ENCODE results near the gene CPA3.

CPA3 gene

DNA sequence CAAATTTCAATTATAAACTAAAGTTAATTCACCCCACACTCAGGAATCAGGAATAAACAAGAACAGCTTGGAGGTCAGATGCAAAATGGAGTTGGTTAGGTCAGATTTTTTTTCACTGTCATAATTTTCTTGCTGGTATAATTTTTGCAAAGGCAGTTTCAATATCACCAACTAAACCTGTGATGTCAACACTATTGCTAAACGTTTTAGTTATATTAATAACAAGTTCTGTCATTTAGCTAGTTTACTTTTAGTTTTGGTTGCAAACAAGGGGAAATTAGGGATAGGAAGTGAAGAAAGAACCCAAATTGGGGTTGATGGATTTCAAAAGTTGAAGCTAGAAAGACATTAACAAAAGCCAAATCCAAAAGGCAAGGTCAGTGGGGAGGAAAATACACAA is 42.1 kb upstream of the CPA3 start:
- no peak overlapping the region for H3K27ac ChIP-seq (ENCODE audit: extremely low read depth, low read depth, low read length)
- ChIA-PET POLR2A (no interaction called here), CTCF (no interaction called here)
- H3K36me3 ChIP-seq (ENCODE audit: control insufficient read depth in 2 of 2, insufficient read depth in 1 of 2, low read length in 2 of 2), result no peaks in the 10 kb centered on the region
- TF ChIP-seq ZNF157 (tag by site-specific recombination; IDR thresholded peaks at IDR 0.05), result no peak
- TF ChIP-seq, protein P1, sequence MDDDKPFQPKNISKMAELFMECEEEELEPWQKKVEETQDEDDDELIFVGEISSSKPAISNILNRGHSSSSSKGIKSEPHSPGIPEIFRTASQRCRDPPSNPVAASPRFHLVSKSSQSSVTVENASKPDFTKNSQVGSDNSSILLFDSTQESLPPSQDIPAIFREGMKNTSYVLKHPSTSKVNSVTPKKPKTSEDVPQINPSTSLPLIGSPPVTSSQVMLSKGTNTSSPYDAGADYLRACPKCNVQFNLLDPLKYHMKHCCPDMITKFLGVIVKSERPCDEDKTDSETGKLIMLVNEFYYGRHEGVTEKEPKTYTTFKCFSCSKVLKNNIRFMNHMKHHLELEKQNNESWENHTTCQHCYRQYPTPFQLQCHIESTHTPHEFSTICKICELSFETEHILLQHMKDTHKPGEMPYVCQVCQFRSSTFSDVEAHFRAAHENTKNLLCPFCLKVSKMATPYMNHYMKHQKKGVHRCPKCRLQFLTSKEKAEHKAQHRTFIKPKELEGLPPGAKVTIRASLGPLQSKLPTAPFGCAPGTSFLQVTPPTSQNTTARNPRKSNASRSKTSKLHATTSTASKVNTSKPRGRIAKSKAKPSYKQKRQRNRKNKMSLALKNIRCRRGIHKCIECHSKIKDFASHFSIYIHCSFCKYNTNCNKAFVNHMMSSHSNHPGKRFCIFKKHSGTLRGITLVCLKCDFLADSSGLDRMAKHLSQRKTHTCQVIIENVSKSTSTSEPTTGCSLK (tag by site-specific recombination; IDR thresholded peaks at IDR 0.05), result no peak
- TF ChIP-seq, protein P2, sequence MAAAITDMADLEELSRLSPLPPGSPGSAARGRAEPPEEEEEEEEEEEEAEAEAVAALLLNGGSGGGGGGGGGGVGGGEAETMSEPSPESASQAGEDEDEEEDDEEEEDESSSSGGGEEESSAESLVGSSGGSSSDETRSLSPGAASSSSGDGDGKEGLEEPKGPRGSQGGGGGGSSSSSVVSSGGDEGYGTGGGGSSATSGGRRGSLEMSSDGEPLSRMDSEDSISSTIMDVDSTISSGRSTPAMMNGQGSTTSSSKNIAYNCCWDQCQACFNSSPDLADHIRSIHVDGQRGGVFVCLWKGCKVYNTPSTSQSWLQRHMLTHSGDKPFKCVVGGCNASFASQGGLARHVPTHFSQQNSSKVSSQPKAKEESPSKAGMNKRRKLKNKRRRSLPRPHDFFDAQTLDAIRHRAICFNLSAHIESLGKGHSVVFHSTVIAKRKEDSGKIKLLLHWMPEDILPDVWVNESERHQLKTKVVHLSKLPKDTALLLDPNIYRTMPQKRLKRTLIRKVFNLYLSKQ (tag by site-specific recombination; IDR thresholded peaks at IDR 0.05; ENCODE audit: borderline replicate concordance), result no peak
- TF ChIP-seq ZNF530 (tag by site-specific recombination; IDR thresholded peaks at IDR 0.05; ENCODE audit: low read depth), result no peak
- TF ChIP-seq KLF7 (tag by site-specific recombination; IDR thresholded peaks at IDR 0.05; ENCODE audit: borderline replicate concordance), result no peak
- no peak for TF ChIP-seq TSHZ1 (tag by site-specific recombination; IDR thresholded peaks at IDR 0.05; ENCODE audit: borderline replicate concordance)
- TF ChIP-seq, protein P3, sequence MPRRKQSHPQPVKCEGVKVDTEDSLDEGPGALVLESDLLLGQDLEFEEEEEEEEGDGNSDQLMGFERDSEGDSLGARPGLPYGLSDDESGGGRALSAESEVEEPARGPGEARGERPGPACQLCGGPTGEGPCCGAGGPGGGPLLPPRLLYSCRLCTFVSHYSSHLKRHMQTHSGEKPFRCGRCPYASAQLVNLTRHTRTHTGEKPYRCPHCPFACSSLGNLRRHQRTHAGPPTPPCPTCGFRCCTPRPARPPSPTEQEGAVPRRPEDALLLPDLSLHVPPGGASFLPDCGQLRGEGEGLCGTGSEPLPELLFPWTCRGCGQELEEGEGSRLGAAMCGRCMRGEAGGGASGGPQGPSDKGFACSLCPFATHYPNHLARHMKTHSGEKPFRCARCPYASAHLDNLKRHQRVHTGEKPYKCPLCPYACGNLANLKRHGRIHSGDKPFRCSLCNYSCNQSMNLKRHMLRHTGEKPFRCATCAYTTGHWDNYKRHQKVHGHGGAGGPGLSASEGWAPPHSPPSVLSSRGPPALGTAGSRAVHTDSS (tag by site-specific recombination; IDR thresholded peaks at IDR 0.05), result no peak
- no peak for TF ChIP-seq ZNF701 (tag by site-specific recombination; IDR thresholded peaks at IDR 0.05)
- no peak for TF ChIP-seq ZNF521 (tag by site-specific recombination; IDR thresholded peaks at IDR 0.05)
- no peak for TF ChIP-seq ZNF549 (tag by site-specific recombination; IDR thresholded peaks at IDR 0.05)
- TF ChIP-seq EGR2 (tag by site-specific recombination; IDR thresholded peaks at IDR 0.05; ENCODE audit: low read depth), result no peak
- no peak for TF ChIP-seq ZNF747 (tag by site-specific recombination; IDR thresholded peaks at IDR 0.05)
- TF ChIP-seq PRDM1 (tag by site-specific recombination; IDR thresholded peaks at IDR 0.05), result no peak
- TF ChIP-seq HIC1 (tag by site-specific recombination; IDR thresholded peaks at IDR 0.05), result no peak
- TF ChIP-seq ZNF248 (tag by site-specific recombination; IDR thresholded peaks at IDR 0.05), result no peak
- no peak for TF ChIP-seq ZNF274 (IDR thresholded peaks at IDR 0.05; ENCODE audit: low read length)
- no peak for TF ChIP-seq ZNF274 (tag by site-specific recombination; IDR thresholded peaks at IDR 0.05; ENCODE audit: borderline replicate concordance)
- TF ChIP-seq ZNF707 (tag by site-specific recombination; IDR thresholded peaks at IDR 0.05), result no peak
- no peaks in the 10 kb centered on the region for H3K9me3 ChIP-seq (ENCODE audit: control insufficient read depth, insufficient read depth, low read depth, low read length)
- no peaks in the 10 kb centered on the region for H3K4me1 ChIP-seq (ENCODE audit: control insufficient read depth, insufficient read depth, low read length)
- no peak overlapping the region for H3K4me3 ChIP-seq (ENCODE audit: low read depth, low read length)
